GM19239 (cell line): ENCODE measurements around the gene GALNT14.

ENCODE experiments used
- DNase-seq: peaks from one replicate; pipeline ENCODE4 v3.0.0; 2011; ENCODE audit warnings: low spot score; ENCODE audit not compliant: insufficient read length
- FAIRE-seq: peaks from 2 replicates; lab custom pipeline; 2011; peaks lifted over from hg19 to GRCh38; lab: Jason Lieb, UNC

The GALNT14 gene

GRCh38 chr2:31090188-31090587 is 48.1 kb downstream of the GALNT14 start:
- DNase-seq (no peak), FAIRE-seq (no peak)

- FAIRE-seq (no peak), DNase-seq (no peak)
Measured at GRCh38 chr2:31089645-31090044, 48.6 kb downstream of the GALNT14 start.

- FAIRE-seq (no peak), DNase-seq (no peak)
Measured at GRCh38 chr2:31088504-31089195, 49.6 kb downstream of the GALNT14 start.

DNA sequence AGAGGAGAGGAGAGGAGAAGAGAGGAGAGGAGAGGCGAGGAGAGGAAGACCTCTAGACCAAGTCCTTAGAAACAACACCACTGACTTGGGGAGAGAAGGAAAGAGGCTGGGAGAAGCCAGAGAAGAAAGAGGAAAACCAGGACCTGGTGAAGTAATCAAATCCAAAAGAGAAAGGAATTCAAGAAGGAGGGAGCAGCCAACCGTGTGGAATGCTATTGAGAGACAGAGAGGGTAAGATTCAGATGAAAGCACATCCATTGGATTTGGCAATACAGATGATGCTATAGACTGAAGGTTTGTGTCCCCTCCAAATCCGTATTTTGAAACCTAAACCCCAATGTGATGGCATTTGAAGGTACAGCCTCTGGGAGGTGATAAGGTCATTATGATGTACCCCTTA is 50.7 kb downstream of the GALNT14 start:
- DNase-seq = no peak
- FAIRE-seq = no peak

DNA sequence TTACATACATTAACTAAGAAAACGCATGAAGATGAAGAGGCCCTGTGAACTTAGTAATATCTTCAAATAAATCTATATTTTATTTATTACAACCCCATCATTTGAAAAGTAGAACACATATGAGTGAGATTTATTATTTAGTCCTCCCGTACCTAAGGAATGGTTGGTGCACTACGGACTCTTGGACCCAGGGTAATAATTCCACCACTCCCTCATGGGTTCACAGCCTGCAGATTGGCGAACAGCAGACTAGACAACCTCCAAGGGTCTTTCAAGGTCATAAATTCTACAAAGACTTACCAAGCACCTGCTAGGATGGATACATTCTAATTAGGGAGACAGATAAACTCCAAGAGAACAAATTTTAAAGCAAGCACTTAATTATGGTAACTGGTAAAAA is 51.6 kb downstream of the GALNT14 start:
- FAIRE-seq (no peak), DNase-seq (no peak)

DNA sequence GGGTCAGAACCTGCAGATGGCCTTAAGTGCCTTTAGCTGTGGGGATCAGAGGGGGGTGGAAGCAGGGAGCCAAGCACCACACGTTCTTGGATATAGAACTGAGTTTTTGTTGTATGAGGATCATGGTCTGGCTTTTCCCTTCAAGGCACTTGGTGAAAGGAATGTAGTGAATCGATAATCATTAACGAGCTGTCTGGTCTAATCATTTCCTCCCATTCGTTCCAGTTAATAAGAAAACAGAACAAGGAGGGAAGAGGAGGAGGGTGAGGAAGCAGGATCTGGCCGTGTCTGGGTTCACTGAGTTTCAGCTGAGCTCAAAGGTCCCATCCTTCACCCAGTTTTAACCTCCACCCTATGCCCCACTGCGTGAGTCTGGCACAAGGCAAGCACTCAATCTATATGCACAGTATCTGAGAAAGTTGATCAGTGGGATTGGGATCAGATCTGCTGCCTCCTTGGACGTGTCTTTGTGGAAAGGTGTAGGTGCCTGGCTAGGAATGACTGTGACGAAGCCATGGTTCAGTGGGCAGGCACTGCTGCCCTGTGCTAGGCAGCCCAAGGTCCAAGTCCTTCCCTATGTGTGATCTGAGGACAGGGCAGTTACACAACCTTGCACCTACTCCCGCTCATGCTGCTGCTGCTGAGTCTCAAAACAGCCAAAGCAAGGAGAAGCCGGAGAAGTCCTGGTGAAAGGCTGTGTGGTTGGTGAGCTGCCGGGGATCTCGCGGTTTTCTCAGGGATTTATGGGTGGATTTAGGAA is 54.8 kb downstream of the GALNT14 start:
- DNase-seq (no peak), FAIRE-seq (no peak)

DNA sequence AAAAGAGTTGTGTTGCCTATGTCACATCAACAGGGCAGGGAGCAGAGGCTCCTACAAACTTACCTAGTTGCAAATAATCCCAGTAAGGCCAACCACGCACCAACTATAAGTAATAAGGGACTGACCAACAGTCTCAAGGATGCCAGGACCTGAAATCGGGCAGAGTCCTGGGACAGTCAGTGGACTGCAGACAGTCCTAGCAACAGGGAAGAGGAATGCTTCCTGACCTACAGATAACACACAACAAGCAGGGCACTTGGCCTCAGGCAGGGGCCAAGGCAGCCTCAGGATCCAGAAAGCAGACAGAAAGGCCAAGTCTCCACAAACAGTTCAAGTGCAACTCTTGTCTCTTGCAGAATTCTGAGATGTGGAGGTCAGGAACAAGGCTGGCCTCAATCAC is 56.2 kb downstream of the GALNT14 start:
- DNase-seq (no peak), FAIRE-seq (no peak)

DNA sequence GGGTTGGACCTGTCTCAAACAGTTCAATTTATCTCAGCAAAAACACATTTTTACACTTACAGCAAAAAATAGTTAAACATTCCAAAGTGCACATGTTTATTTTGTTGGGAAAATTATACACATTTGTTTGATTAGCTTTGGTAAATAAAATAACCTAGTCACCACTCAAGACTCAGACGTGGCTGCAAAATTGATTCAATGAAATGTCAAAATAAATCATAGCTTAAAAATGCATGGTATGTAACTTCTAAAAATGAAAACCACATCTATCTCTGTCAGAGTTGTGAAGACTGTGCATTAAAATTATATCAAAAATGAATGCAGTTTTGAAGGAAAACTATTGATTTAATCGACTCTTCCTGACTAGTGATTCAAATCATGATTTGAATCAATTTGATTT is 56.7 kb downstream of the GALNT14 start:
- DNase-seq (no peak), FAIRE-seq (no peak)

- FAIRE-seq = no peak
- no peak for DNase-seq
Measured at GRCh38 chr2:31080361-31080760, 57.9 kb downstream of the GALNT14 start.

DNA sequence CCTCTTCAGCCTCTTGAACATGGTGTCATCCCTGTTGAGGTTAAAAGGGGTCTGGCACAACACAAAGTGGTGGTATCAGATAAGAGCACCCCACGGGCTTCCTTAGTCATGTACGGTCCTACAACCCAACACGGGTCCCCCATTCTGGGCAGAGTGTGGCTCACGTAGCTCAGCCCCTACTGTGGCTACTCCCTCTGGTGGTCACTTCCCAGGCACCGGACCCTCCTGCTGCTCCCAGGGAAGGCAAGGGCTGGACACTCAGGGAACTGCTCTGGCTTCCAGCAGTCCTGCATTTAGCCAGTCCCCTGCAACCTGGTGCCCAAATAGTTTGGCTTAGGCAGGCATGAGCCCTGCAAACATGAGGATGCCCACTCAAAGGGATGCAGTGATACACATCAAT is 58.6 kb downstream of the GALNT14 start:
- FAIRE-seq (no peak), DNase-seq (no peak)

DNA sequence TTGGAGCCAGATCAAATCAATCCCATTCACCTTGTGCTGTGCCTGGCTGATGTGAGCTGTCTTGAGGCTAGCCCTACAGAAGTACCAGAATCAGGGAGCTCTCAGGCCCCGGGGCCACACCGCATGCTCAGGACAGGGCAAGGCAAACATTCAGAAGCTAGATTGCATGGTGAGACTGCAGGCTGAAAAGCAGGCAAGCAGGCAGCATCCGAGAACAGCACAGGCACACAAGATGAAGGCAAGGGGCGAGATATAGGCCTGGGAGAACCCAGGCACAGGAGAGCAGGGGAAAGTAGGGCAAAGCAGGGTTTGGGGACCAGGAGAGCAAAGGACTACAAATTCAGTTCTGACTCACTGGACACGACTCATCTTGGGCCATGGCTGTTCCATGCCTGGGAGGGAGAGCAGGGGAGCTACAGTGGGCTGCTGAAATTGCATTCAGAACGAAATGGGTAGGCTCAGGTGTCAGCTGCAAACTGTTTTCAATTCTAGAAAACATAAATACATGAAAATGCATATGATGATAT is 59.6 kb downstream of the GALNT14 start:
- FAIRE-seq (no peak), DNase-seq (no peak)

GRCh38 chr2:31078011-31078410 is 60.2 kb downstream of the GALNT14 start:
- FAIRE-seq (no peak), DNase-seq (no peak)

GRCh38 chr2:31075941-31076590 is 62.2 kb downstream of the GALNT14 start:
- DNase-seq (no peak), FAIRE-seq (no peak)

DNA sequence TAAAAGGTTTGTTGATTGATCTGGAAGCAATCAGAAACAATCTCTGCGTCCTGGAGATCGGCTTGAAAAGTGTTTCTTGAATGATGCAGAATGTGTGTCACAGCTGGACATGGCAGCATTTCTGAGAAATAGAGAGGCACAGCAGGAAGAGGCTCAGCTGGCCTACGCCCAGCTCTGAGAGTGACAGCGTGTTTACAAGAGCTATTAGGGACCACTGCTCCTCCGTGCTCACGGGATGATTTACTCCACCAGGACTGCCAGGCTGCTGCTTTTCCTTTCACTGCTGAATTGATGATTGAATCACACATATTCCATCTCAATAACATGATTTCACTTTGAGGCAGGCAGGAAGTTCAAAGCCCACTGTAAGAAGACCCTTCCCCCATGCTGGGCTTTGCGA is 62.8 kb downstream of the GALNT14 start:
- no peak for DNase-seq
- no peak for FAIRE-seq

GRCh38 chr2:31071741-31072140 is 66.5 kb downstream of the GALNT14 start:
- no peak for FAIRE-seq

GRCh38 chr2:31070339-31071125 is 67.7 kb downstream of the GALNT14 start:
- FAIRE-seq = no peak

More at GRCh38 chr2:31071741-31072140, 66.5 kb downstream of the GALNT14 start:
- DNase-seq = no peak

DNA sequence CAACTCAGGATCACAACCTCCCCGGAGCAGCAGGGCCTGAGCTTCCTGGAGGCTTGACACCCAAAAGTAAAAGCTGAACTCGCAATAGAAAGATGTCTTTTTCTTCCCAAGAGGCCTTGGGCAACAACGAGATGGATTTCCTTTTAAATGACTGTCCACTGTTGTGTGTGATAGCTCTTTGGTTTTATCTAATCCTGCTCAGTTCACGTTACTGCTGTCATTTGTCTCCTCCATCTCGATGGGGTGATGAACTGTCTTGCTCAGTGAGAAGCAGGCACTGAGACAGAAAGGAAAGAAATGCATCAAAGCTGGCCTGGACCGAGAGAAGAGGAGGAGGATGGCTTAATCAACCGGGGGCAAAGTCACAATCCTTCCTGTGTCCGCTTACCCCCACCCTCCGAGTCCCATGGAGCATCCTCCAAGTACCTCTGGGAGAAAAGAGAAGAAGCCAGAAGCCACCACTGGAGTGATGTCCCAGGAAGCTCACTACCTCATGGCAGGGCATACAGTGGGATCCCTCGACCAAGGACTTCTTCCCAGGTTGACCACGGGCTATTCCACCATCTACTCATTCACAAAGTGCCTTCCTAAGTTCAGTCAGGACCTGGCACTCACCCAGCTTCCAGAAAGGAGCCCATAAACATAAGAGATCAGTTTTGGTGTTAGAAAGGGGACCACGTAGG is 68.5 kb downstream of the GALNT14 start:
- FAIRE-seq (no peak), DNase-seq (no peak)

More at GRCh38 chr2:31070339-31071125, 67.7 kb downstream of the GALNT14 start:
- no peak for DNase-seq

DNA sequence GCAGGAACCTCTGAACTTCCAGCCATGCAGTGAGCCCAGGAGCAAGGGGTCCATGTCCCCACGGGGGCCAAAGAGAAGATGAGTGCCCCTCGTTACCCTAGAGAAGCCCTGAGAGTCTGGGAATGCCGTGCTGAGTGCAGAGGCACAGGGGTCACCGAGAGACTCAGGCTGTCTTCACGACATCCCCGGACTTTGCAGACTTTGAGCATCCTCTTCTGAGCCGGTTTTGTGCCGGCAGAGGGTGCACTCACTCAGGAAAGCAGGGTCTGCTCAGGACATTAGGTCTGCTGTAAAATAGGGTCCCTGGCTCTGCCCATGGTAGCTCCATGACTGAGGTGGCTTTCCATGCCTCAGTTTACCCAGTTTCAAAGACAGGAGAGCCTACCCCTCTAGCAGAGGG is 71.0 kb downstream of the GALNT14 start:
- FAIRE-seq = no peak
- no peak for DNase-seq

DNA sequence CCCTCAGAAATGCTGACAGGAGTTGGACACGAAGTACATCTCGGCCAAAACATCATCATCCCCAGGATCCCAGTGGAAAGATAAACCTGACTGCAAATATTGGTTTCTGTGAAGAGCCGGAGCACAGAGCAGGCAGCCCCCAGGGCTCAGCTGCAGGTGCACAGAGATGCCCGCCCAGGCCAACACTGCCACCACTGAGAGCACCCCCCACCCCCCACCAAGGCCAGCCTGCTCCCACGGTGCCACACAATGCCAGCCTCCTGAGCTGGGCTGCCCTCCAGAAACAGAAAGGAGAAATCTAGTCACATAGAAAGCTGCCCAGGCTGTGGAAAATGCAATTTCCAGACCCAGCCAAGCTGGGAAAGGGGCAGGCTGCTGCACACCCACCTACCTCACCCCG is 71.7 kb downstream of the GALNT14 start:
- FAIRE-seq = no peak
- DNase-seq = no peak

- DNase-seq = no peak
Measured at GRCh38 chr2:31066086-31066485, 72.2 kb downstream of the GALNT14 start.

More at GRCh38 chr2:31066086-31066485, 72.2 kb downstream of the GALNT14 start:
- FAIRE-seq = no peak
